ENCODE data around the gene ELL2. TPM values are rescaled to one million over a fixed set of nuclear protein-coding genes. Genes with fewer than 3 reads are reported as not detected.

The ELL2 gene
- polyA plus RNA-seq, 1 of the 3 experiments (the other 2 are of a cell fraction): 18.4 TPM

DNA sequence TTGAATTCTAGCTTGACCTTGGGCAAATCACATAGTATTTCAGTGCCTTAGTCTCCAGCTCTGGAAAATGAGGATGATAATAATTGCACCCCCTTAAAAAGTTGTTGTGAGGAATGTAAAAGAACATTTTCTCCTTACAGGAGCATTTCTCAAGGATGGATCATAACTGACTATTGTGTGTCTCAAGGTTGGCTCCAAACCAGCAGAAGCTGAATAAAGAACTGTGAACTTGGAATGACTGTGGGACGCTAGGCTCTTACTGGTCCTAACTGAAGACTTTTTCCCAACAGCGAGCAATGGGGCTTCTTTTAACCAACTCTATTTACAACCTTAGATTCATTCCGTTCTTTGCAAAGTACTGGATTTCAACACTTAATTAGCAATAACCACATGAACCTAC lies 113.0 kb downstream of the ELL2 start:
- WGBS (ENCODE audit: low lambda C conversion rate): 89% methylated on average over 3 of the region's 3 CpGs
- TF ChIP-seq, protein P1, sequence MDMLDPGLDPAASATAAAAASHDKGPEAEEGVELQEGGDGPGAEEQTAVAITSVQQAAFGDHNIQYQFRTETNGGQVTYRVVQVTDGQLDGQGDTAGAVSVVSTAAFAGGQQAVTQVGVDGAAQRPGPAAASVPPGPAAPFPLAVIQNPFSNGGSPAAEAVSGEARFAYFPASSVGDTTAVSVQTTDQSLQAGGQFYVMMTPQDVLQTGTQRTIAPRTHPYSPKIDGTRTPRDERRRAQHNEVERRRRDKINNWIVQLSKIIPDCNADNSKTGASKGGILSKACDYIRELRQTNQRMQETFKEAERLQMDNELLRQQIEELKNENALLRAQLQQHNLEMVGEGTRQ (IDR thresholded peaks at IDR 0.05; ENCODE audit: borderline replicate concordance, low read depth, low read length): no peak
- TF ChIP-seq TAF1 (IDR thresholded peaks at IDR 0.05; ENCODE audit: borderline replicate concordance, low read depth, low read length) (no peak), EZH2phosphoT487 (IDR thresholded peaks at IDR 0.05; ENCODE audit: borderline replicate concordance, low read depth) (no peak), RCOR1 (IDR thresholded peaks at IDR 0.05; ENCODE audit: low read length) (no peak), FOSL2 (IDR thresholded peaks at IDR 0.05; ENCODE audit: borderline replicate concordance, low read depth) (no peak), ELF1 (IDR thresholded peaks at IDR 0.05) (no peak), SMC3 (IDR thresholded peaks at IDR 0.05; ENCODE audit: low read depth, low read length) (no peak), FOXJ3 (CRISPR knock-in tag; IDR thresholded peaks at IDR 0.05) (no peak), RFX5 (IDR thresholded peaks at IDR 0.05; ENCODE audit: low read length) (no peak), CHD2 (IDR thresholded peaks at IDR 0.05; ENCODE audit: low read length, partially characterized antibody) (no peak), GABPA (IDR thresholded peaks at IDR 0.05; ENCODE audit: low read depth) (no peak), JUND (IDR thresholded peaks at IDR 0.05) (no peak), EP300 (IDR thresholded peaks at IDR 0.05; ENCODE audit: borderline replicate concordance in 1 of 2, low read depth in 1 of 2, low read length in 1 of 2) (no peak)
- TF ChIP-seq, protein P2, sequence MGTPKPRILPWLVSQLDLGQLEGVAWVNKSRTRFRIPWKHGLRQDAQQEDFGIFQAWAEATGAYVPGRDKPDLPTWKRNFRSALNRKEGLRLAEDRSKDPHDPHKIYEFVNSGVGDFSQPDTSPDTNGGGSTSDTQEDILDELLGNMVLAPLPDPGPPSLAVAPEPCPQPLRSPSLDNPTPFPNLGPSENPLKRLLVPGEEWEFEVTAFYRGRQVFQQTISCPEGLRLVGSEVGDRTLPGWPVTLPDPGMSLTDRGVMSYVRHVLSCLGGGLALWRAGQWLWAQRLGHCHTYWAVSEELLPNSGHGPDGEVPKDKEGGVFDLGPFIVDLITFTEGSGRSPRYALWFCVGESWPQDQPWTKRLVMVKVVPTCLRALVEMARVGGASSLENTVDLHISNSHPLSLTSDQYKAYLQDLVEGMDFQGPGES (IDR thresholded peaks at IDR 0.05; ENCODE audit: low read depth, low read length): no peak
- TF ChIP-seq, protein P3, sequence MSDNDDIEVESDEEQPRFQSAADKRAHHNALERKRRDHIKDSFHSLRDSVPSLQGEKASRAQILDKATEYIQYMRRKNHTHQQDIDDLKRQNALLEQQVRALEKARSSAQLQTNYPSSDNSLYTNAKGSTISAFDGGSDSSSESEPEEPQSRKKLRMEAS (IDR thresholded peaks at IDR 0.05; ENCODE audit: low read depth): no peak
- TF ChIP-seq, protein P4, sequence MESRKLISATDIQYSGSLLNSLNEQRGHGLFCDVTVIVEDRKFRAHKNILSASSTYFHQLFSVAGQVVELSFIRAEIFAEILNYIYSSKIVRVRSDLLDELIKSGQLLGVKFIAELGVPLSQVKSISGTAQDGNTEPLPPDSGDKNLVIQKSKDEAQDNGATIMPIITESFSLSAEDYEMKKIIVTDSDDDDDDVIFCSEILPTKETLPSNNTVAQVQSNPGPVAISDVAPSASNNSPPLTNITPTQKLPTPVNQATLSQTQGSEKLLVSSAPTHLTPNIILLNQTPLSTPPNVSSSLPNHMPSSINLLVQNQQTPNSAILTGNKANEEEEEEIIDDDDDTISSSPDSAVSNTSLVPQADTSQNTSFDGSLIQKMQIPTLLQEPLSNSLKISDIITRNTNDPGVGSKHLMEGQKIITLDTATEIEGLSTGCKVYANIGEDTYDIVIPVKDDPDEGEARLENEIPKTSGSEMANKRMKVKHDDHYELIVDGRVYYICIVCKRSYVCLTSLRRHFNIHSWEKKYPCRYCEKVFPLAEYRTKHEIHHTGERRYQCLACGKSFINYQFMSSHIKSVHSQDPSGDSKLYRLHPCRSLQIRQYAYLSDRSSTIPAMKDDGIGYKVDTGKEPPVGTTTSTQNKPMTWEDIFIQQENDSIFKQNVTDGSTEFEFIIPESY (IDR thresholded peaks at IDR 0.05; ENCODE audit: borderline replicate concordance, low read depth): no peak
- TF ChIP-seq, protein P5, sequence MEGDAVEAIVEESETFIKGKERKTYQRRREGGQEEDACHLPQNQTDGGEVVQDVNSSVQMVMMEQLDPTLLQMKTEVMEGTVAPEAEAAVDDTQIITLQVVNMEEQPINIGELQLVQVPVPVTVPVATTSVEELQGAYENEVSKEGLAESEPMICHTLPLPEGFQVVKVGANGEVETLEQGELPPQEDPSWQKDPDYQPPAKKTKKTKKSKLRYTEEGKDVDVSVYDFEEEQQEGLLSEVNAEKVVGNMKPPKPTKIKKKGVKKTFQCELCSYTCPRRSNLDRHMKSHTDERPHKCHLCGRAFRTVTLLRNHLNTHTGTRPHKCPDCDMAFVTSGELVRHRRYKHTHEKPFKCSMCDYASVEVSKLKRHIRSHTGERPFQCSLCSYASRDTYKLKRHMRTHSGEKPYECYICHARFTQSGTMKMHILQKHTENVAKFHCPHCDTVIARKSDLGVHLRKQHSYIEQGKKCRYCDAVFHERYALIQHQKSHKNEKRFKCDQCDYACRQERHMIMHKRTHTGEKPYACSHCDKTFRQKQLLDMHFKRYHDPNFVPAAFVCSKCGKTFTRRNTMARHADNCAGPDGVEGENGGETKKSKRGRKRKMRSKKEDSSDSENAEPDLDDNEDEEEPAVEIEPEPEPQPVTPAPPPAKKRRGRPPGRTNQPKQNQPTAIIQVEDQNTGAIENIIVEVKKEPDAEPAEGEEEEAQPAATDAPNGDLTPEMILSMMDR (IDR thresholded peaks at IDR 0.05): no peak
- TF ChIP-seq, protein P6, sequence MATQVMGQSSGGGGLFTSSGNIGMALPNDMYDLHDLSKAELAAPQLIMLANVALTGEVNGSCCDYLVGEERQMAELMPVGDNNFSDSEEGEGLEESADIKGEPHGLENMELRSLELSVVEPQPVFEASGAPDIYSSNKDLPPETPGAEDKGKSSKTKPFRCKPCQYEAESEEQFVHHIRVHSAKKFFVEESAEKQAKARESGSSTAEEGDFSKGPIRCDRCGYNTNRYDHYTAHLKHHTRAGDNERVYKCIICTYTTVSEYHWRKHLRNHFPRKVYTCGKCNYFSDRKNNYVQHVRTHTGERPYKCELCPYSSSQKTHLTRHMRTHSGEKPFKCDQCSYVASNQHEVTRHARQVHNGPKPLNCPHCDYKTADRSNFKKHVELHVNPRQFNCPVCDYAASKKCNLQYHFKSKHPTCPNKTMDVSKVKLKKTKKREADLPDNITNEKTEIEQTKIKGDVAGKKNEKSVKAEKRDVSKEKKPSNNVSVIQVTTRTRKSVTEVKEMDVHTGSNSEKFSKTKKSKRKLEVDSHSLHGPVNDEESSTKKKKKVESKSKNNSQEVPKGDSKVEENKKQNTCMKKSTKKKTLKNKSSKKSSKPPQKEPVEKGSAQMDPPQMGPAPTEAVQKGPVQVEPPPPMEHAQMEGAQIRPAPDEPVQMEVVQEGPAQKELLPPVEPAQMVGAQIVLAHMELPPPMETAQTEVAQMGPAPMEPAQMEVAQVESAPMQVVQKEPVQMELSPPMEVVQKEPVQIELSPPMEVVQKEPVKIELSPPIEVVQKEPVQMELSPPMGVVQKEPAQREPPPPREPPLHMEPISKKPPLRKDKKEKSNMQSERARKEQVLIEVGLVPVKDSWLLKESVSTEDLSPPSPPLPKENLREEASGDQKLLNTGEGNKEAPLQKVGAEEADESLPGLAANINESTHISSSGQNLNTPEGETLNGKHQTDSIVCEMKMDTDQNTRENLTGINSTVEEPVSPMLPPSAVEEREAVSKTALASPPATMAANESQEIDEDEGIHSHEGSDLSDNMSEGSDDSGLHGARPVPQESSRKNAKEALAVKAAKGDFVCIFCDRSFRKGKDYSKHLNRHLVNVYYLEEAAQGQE (IDR thresholded peaks at IDR 0.05; ENCODE audit: low read depth, low read length): no peak
- Histone ChIP-seq H2AFZ (ENCODE audit: low read depth) (no peak overlapping the region), H3K9me2 (no peaks in the 10 kb centered on the region), H4K20me1 (ENCODE audit: insufficient read depth) (no peaks in the 10 kb centered on the region), H3K27me3 (ENCODE audit: insufficient read depth) (no peaks in the 10 kb centered on the region), H3K27ac (ENCODE audit: low read depth in 2 of 2, low read length in 1 of 2) (no peak overlapping the region), H3K4me2 (no peak overlapping the region), H3K36me3 (replicated peaks in 1 of 2; ENCODE audit: control insufficient read depth in 1 of 2, insufficient read depth in 2 of 2, low read length in 1 of 2) (no peaks in the 10 kb centered on the region), H3K4me3 (ENCODE audit: low read depth in 2 of 2, low read length in 1 of 2) (no peak overlapping the region), H3K79me2 (ENCODE audit: insufficient read depth) (no peaks in the 10 kb centered on the region), H3K9me3 (no peaks in the 10 kb centered on the region), H3K4me1 (ENCODE audit: control insufficient read depth in 1 of 2, insufficient read depth in 2 of 2, low read depth in 1 of 2, low read length in 1 of 2) (peaks cover 3 to 7% of the 10 kb centered on the region in 2 experiments; a peak in 1 of 4 replicates), H3K9ac (no peak overlapping the region), H3F3A (replicated peaks; ENCODE audit: insufficient read depth) (no peaks in the 10 kb centered on the region)
- POLR2A ChIA-PET: interaction anchor here (1.1 kb wide), 1 partner anchor 202 kb away, joined by 3 read pairs; no protein-coding TSS in a partner anchor
- CTCF ChIA-PET: interaction anchor here (1.1 to 15.2 kb wide), 8 partner anchors 10 to 489 kb away, joined by 3 to 170 read pairs (median 18); partner anchors contain the start of genes RFESD and RHOBTB3
- DNase-seq: no peak

Data from SK-N-SH (cell line).